ENCODE data around the gene PIP5K1C. TPM values are rescaled to one million over a fixed set of nuclear protein-coding genes. Genes with fewer than 3 reads are reported as not detected.

The PIP5K1C gene
- total RNA-seq, 1 donor from 2014 or later: 8.6 TPM

- peaks cover 8% of the 10 kb centered on the region for H3F3A ChIP-seq (ENCODE audit: low read depth)
- H3K9me3 ChIP-seq (ENCODE audit: low read depth): no peaks in the 10 kb centered on the region
- Mint-ChIP-seq H3K27ac (peak overlapping the region; percentile 73), H3K9me3 (peaks cover 14% of the 10 kb centered on the region), H3K27me3 (ENCODE audit: insufficient read depth, low read depth) (peaks cover 5% of the 10 kb centered on the region), H3K4me3 (no peak overlapping the region), H3K4me1 (peaks cover 23% of the 10 kb centered on the region), H3K36me3 (peaks cover 30% of the 10 kb centered on the region)
- DNase-seq (ENCODE audit: low spot score): no peak
- H3K4me3 ChIP-seq: no peak overlapping the region
- peak overlapping the region; percentile 52 for H2AFZ ChIP-seq (replicated peaks)
- no peaks in the 10 kb centered on the region for H3K36me3 ChIP-seq
- H3K9ac ChIP-seq: no peak overlapping the region
- peaks cover 66% of the 10 kb centered on the region for H3K79me2 ChIP-seq (ENCODE audit: low read depth)
- peaks cover 13% of the 10 kb centered on the region for H3K4me1 ChIP-seq
- H3K27ac ChIP-seq: no peak overlapping the region
- H4K20me1 ChIP-seq (ENCODE audit: low read depth): peaks cover 38% of the 10 kb centered on the region
- no peaks in the 10 kb centered on the region for H3K27me3 ChIP-seq
- TF ChIP-seq EZH2phosphoT487 (IDR thresholded peaks at IDR 0.05) (no peak), EZH2 (IDR thresholded peaks at IDR 0.05) (no peak)
- TF ChIP-seq, protein P1, sequence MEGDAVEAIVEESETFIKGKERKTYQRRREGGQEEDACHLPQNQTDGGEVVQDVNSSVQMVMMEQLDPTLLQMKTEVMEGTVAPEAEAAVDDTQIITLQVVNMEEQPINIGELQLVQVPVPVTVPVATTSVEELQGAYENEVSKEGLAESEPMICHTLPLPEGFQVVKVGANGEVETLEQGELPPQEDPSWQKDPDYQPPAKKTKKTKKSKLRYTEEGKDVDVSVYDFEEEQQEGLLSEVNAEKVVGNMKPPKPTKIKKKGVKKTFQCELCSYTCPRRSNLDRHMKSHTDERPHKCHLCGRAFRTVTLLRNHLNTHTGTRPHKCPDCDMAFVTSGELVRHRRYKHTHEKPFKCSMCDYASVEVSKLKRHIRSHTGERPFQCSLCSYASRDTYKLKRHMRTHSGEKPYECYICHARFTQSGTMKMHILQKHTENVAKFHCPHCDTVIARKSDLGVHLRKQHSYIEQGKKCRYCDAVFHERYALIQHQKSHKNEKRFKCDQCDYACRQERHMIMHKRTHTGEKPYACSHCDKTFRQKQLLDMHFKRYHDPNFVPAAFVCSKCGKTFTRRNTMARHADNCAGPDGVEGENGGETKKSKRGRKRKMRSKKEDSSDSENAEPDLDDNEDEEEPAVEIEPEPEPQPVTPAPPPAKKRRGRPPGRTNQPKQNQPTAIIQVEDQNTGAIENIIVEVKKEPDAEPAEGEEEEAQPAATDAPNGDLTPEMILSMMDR (IDR thresholded peaks at IDR 0.05): no peak
- H3K4me2 ChIP-seq: peak overlapping the region; percentile 80
These were observed 12.9 kb downstream of the PIP5K1C start for GRCh38 chr19:3687393-3687773.

DNA sequence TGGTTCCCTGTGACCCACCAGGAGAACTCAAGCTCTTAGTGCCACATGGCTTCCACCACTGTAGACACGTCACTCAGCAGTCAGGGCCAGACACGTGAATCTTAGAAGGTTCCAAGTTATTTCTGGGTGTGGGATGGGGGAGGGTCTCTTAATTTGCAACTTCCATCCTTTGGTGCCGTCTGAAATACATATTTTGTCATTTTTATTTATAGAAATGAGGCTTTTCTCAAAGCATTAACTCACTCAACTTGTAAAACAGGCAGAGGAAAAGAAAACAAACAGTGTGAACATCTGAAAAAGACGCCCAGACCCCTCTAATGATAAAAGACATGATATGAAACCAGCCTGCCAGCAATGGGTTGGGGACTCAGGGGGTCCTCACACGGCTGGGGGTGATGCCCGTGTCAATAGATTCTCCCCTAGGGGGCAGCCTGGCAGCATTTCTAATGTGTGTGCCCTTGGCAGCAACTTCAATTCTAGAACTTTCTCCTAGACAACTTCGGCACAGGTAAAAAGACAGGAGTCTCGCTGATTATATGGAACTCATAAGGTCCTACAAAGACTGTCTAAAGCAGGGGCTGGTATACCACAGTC, 15.4 kb downstream of the PIP5K1C start:
- H3K36me3 Mint-ChIP-seq: peaks cover 19% of the 10 kb centered on the region
- H3K9me3 Mint-ChIP-seq: peaks cover 11% of the 10 kb centered on the region
- no peak overlapping the region for H3K4me3 Mint-ChIP-seq
- H3K27me3 ChIP-seq: no peaks in the 10 kb centered on the region
- H3K27ac ChIP-seq: no peak overlapping the region
- H3F3A ChIP-seq (ENCODE audit: low read depth): peaks cover 8% of the 10 kb centered on the region
- H2AFZ ChIP-seq (replicated peaks): no peak overlapping the region
- peaks cover 20% of the 10 kb centered on the region for H3K4me1 ChIP-seq
- H3K36me3 ChIP-seq: no peaks in the 10 kb centered on the region
- H3K4me3 ChIP-seq: no peak overlapping the region
- peaks cover 64% of the 10 kb centered on the region for H3K79me2 ChIP-seq (ENCODE audit: low read depth)
- H3K27ac Mint-ChIP-seq: no peak overlapping the region
- no peaks in the 10 kb centered on the region for H3K9me3 ChIP-seq (ENCODE audit: low read depth)
- TF ChIP-seq EZH2phosphoT487 (IDR thresholded peaks at IDR 0.05): no peak
- TF ChIP-seq EZH2 (IDR thresholded peaks at IDR 0.05): no peak
- TF ChIP-seq, protein P1 (IDR thresholded peaks at IDR 0.05): no peak
- no peak overlapping the region for H3K4me2 ChIP-seq
- no peak overlapping the region for H3K9ac ChIP-seq
- H4K20me1 ChIP-seq (ENCODE audit: low read depth): peaks cover 57% of the 10 kb centered on the region
- peaks cover 29% of the 10 kb centered on the region for H3K4me1 Mint-ChIP-seq
- peaks cover 9% of the 10 kb centered on the region for H3K27me3 Mint-ChIP-seq (ENCODE audit: insufficient read depth, low read depth)
- no peak for DNase-seq (ENCODE audit: low spot score)

DNA sequence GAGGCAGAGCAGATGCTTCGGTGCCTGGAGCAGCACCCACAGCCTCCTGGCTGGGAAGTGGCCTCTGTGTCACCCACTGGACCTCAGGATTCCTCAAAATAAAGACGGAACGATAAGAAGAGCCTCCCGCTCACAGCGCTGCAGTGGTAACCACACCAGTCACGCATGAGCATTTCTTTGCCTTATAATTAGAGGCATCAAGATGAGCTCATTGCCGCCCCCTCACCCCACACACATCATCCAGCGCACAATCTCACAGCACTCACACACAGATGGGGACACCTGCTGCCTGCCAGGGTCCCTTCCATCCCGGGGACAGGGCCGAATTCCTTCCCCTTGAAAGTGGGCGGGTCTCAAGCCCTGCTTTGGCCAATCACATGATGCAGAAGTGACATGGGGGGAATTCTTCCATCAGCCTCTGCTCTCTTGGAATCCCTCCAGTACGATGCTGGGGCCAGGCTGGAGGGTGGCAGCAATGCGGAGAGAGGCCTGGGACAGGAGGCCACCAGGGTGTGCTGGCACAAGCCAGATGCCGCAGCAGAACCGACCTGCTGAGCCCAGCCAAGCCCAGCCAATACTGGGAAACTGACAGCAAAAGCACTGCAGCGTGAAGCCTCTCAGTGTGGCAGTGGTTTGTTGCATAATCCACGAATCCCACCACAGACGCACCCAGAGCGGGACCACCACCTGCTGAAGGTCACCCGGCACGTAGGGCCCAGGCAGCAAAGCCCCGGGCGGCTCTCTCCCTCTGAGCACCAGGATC, 16.0 kb downstream of the PIP5K1C start:
- H3K4me3 ChIP-seq: no peak overlapping the region
- peak overlapping the region; percentile 53 for H3K4me3 Mint-ChIP-seq
- peaks cover 11% of the 10 kb centered on the region for H3K9me3 Mint-ChIP-seq
- no peak overlapping the region for H3K4me2 ChIP-seq
- peaks cover 26% of the 10 kb centered on the region for H3K4me1 Mint-ChIP-seq
- H3K36me3 Mint-ChIP-seq: peaks cover 17% of the 10 kb centered on the region
- H2AFZ ChIP-seq (replicated peaks): no peak overlapping the region
- peaks cover 8% of the 10 kb centered on the region for H3F3A ChIP-seq (ENCODE audit: low read depth)
- H3K27ac ChIP-seq: no peak overlapping the region
- TF ChIP-seq EZH2phosphoT487 (IDR thresholded peaks at IDR 0.05) (no peak), EZH2 (IDR thresholded peaks at IDR 0.05) (no peak)
- TF ChIP-seq, protein P1 (IDR thresholded peaks at IDR 0.05): no peak
- DNase-seq (ENCODE audit: low spot score): no peak
- no peak overlapping the region for H3K9ac ChIP-seq
- no peaks in the 10 kb centered on the region for H3K9me3 ChIP-seq (ENCODE audit: low read depth)
- peak overlapping the region; percentile 69 for H3K27ac Mint-ChIP-seq
- H3K27me3 ChIP-seq: no peaks in the 10 kb centered on the region
- H3K79me2 ChIP-seq (ENCODE audit: low read depth): peaks cover 58% of the 10 kb centered on the region
- peaks cover 59% of the 10 kb centered on the region for H4K20me1 ChIP-seq (ENCODE audit: low read depth)
- no peaks in the 10 kb centered on the region for H3K36me3 ChIP-seq
- peaks cover 20% of the 10 kb centered on the region for H3K4me1 ChIP-seq
- H3K27me3 Mint-ChIP-seq (ENCODE audit: insufficient read depth, low read depth): peaks cover 9% of the 10 kb centered on the region
